Pancreas (tissue), 10 donors: ENCODE measurements around the gene KIAA0040. TPM values are rescaled to one million over a fixed set of nuclear protein-coding genes. Genes with fewer than 3 reads are reported as not detected.

ENCODE experiments used
- ATAC-seq, 4 donors: fragments of 200-7000 bp; cut with Tn5 transposase; one replicate each; pipeline versions ENCODE4 v1.8.0 to v1.9.1; 2020; ENCODE audit warnings: mild to moderate bottlenecking in 4 of 4, moderate library complexity in 4 of 4
- DNase-seq, 6 donors: peaks; one replicate each; pipeline ENCODE4 v3.0.0-alpha.2; 2020
- FAIRE-seq: peaks from 2 replicates; lab custom pipeline; 2012; peaks lifted over from hg19 to GRCh38; lab: Jason Lieb, UNC
- H3K27ac ChIP-seq, 4 donors: fragments of 200-600 bp; sonication (generic); 1 replicate in 3 of 4; 2 replicates in 1 of 4; pipeline versions ENCODE4 v1.5.0 to v1.8.0; 2020
- H3K27me3 ChIP-seq, 4 donors: fragments of 200-600 bp; one replicate each; pipeline ENCODE4 v1.8.0; 2021
- H3K36me3 ChIP-seq, 3 donors: fragments of 200-600 bp; sonication (generic) in 1 of 3; one replicate each; pipeline versions ENCODE4 v1.5.0 to v1.8.0; 2020 to 2021
- H3K4me1 ChIP-seq, 3 donors: fragments of 200-600 bp; one replicate each; pipeline ENCODE4 v1.8.0; 2021
- H3K4me3 ChIP-seq, 4 donors: fragments of 200-600 bp; sonication (generic) in 2 of 4; one replicate each; pipeline versions ENCODE4 v1.5.0 to v1.8.0; 2020 to 2021
- H3K9me3 ChIP-seq, 4 donors: fragments of 200-600 bp; one replicate each; pipeline ENCODE4 v1.8.0; 2021
- WGBS, 2 donors: extraction: QIAGEN DNeasy Blood & Tissue Kit; methylation state at CpG; one replicate each; pipeline ENCODE4 v1.1.7; 2013; 5-methylcytosine and 5-hydroxymethylcytosine counted together
- intact Hi-C, 3 donors: fragments of 100-400 bp; cut with DNase I; formaldehyde crosslinking; loops; one replicate each; pipeline versions ENCODE4 v1.11.1 to v1.14.2; 2022
- polyA plus RNA-seq, 2 donors: library from polyadenylated mRNA; stranded (reverse); fragments of 200-250 nt; gene quantifications; one replicate each; pipeline ENCODE4 v1.2.3, GENCODE V29; 2013
- total RNA-seq, 6 donors: library from RNA; stranded (reverse); fragmentation: NEBNext Ultra II Directional in 4 of 6; extraction: Animal tissue kit (Norgen Biotek cat#: 25700) in 4 of 6; gene quantifications; one replicate each; pipeline versions ENCODE4 v1.2.1 to v1.2.4, GENCODE V29; 2021 to 2023
- TF ChIP-seq, protein P1 (sequence below), 4 donors: fragments of 200-600 bp; sonication (generic) in 3 of 4; IDR thresholded peaks; one replicate each; pipeline versions ENCODE4 v1.5.0 to v1.8.0; 2021; ENCODE audit warnings: antibody characterized with exemption in 4 of 4
- donor health status: healthy with polysubstance abuse.
- donor health status: DM: no; HTN: no; CAD: no; lungs with moderate emphysema.
- donor health status: DM: no; HTN: no; CAD: no.
- donor health status: control.
- donor health status: control.
- donor health status: Bipolar disorder and iron deficiency.
- donor health status: DM: yes; HTN: yes; CAD: no.
- donor health status: DM: no; HTN: no; CAD: no.
- donor health status: DM: no; HTN: no; CAD: no.
- donor health status: DM: yes; HTN: yes; CAD: no.

KIAA0040 gene
- total and polyA plus RNA-seq, 8 donors, result 8.4 to 34.2 (median 15.9) TPM

DNA sequence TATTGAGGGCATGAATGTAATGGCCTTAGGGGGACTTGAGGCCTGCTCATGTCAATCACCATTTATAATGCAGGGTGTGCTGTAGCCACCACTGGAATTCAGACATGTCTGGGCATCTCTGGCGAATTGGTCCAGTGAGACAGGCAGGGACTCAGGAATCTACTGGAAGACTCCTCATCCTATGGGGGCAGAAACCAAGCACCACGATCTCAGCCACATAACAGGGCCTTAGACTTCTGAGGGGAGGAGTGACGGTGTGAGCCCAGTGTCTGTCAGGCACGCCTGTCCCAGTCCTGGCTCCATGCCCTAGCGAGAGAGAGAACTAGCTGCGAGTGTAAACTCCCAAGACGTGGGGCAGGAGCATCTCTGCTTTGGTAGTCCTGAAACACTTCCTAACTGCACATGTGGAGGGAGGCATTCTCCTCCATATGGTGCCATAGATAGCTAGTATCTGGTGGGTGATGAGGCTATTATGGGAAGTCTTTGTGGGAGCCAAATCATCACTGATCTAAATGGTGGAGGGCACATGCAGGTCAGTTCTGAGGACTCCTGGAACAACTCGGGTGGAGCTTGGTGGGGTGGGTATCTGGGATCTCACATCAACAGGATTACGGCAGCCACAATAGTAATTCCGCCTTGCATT is 29.8 kb upstream of the KIAA0040 start:
- H3K4me3 ChIP-seq, result no peak overlapping the region
- WGBS, 2 donors, result 66 to 77% methylated on average over 10 of the region's 10 CpGs
- intact Hi-C loops, result loop anchor here in 1 of 3 donors (5.0 kb wide), 1 partner anchor 70 kb away; no protein-coding TSS in a partner anchor
- DNase-seq (no peak), ATAC-seq (no peak), FAIRE-seq (no peak)
- no peaks in the 10 kb centered on the region for H3K9me3 ChIP-seq
- no peaks in the 10 kb centered on the region for H3K36me3 ChIP-seq
- H3K27ac ChIP-seq, result no peak overlapping the region
- TF ChIP-seq, protein P1, sequence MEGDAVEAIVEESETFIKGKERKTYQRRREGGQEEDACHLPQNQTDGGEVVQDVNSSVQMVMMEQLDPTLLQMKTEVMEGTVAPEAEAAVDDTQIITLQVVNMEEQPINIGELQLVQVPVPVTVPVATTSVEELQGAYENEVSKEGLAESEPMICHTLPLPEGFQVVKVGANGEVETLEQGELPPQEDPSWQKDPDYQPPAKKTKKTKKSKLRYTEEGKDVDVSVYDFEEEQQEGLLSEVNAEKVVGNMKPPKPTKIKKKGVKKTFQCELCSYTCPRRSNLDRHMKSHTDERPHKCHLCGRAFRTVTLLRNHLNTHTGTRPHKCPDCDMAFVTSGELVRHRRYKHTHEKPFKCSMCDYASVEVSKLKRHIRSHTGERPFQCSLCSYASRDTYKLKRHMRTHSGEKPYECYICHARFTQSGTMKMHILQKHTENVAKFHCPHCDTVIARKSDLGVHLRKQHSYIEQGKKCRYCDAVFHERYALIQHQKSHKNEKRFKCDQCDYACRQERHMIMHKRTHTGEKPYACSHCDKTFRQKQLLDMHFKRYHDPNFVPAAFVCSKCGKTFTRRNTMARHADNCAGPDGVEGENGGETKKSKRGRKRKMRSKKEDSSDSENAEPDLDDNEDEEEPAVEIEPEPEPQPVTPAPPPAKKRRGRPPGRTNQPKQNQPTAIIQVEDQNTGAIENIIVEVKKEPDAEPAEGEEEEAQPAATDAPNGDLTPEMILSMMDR (IDR thresholded peaks at IDR 0.05), result no peak
- no peaks in the 10 kb centered on the region for H3K4me1 ChIP-seq
- H3K27me3 ChIP-seq, result no peaks in the 10 kb centered on the region

DNA sequence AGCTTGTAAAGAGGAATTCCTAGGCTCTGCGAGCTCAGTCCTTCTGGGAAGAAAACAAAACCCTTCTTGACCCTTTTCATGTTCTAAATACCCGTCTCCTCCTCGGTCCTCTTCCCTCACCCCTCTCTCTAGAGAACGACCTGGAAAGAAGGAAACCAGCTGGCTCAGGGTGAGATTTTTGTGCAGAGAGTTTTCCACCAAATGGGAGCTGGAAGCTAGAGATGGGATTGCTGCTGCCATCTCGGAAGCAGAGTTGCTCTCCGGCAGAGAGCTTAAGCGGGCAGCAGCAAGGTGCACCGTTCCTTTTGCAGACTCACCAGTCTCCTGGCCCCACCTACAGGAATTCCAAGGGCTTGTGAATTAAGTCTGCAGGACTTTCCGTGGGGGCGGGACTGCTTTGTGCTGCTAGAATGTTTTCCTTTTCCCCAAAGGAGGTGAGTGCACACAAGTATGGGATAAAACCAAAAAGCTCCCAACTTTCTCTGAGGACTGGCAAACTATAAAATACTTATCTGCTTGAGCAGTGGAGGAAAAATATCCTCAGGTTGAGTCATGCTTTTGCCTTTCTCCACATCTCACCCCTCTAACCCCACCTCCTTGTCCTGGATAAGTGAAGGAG is 29.1 kb upstream of the KIAA0040 start:
- DNase-seq (peak in 5 of 6 donors; percentile 31 to 61 (median 37)), FAIRE-seq (no peak), ATAC-seq (peak; percentile 53 to 99 (median 78))
- Histone ChIP-seq H3K4me3 (no peak overlapping the region), H3K4me1 (no peaks in the 10 kb centered on the region), H3K27ac (no peak overlapping the region), H3K27me3 (no peaks in the 10 kb centered on the region), H3K36me3 (no peaks in the 10 kb centered on the region), H3K9me3 (no peaks in the 10 kb centered on the region)
- intact Hi-C loops, result loop anchor here in 1 of 3 donors (5.0 kb wide), 1 partner anchor 69 kb away; no protein-coding TSS in a partner anchor
- TF ChIP-seq, protein P1 (IDR thresholded peaks at IDR 0.05), result no peak
- 34 to 43% methylated on average over 10 of the region's 10 CpGs for WGBS, 2 donors

DNA sequence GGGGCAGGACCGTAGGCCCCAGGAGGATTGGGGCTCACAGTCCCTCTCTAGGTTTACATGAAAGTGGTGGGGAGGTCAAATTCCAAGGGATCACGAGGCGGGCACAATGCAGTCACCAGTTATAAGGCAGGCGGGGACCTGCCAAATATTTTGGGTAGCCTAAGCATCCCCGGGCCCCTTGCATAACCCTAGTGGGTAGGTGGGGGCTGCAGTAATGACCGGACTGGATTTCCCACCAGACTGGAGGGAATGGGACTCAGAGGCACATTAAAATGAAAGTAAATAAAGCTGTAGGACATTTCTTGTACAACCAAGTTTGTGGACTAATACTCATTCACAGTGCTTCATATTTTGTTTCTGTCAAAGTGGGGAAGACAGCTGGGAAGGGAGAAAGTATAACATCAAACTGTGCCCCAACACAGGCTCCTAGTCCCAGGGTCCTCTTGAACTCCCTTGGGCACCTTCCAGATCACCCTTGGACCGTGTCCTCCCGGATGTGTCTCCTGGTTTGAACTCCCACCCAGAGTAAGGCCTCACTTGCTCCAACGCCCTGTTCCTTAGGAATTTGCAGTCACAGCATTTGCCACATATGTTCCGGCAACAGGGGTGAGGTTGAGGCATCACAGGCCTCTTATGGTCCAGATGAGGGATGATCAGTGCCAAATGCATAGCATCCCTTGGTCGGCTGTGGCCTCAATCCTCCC is 28.4 kb upstream of the KIAA0040 start:
- no peak for FAIRE-seq
- no peaks in the 10 kb centered on the region for H3K9me3 ChIP-seq
- no peaks in the 10 kb centered on the region for H3K27me3 ChIP-seq
- no peak for DNase-seq
- H3K27ac ChIP-seq, result no peak overlapping the region
- TF ChIP-seq, protein P1 (IDR thresholded peaks at IDR 0.05), result no peak
- H3K4me3 ChIP-seq, result no peak overlapping the region
- H3K36me3 ChIP-seq, result no peaks in the 10 kb centered on the region
- no peak for ATAC-seq
- no peaks in the 10 kb centered on the region for H3K4me1 ChIP-seq
- intact Hi-C loops, result loop anchor here in 1 of 3 donors (5.0 kb wide), 1 partner anchor 69 kb away; no protein-coding TSS in a partner anchor
- WGBS, 2 donors, result 64 to 66% methylated on average over 11 of the region's 11 CpGs

DNA sequence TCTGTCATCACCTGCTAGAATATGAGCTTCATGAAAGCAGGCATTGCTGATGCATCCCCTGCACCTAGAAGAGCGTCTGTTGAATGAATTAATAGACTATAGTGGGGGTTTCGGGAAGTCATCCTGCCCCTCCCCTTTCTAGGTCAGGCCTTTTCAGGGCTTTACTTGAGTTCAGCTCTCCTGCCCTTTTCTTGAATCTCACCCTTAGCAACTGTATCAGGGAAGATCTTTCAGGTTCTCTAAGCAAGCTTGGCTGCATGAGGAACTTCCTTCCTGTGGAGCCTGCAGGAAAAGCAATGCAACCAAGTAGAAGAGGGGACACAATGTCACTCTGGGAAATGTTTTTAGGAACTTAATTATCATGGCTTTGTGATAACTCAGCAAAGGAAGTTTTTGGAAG is 27.2 kb upstream of the KIAA0040 start:
- no peaks in the 10 kb centered on the region for H3K4me1 ChIP-seq
- no peak for FAIRE-seq
- no peak for ATAC-seq
- H3K27ac ChIP-seq, result no peak overlapping the region
- intact Hi-C loops, result loop anchor here in 1 of 3 donors (5.0 kb wide), 1 partner anchor 67 kb away; no protein-coding TSS in a partner anchor
- no peaks in the 10 kb centered on the region for H3K27me3 ChIP-seq
- TF ChIP-seq, protein P1 (IDR thresholded peaks at IDR 0.05), result no peak
- no peak for DNase-seq
- 87 to 91% methylated on average over 2 of the region's 2 CpGs for WGBS, 2 donors
- H3K9me3 ChIP-seq, result no peaks in the 10 kb centered on the region
- H3K36me3 ChIP-seq, result no peaks in the 10 kb centered on the region
- no peak overlapping the region for H3K4me3 ChIP-seq
